ENCODE measurements around the gene SLC2A4.
A peak's percentile ranks its signal among the peaks of the same experiment; 100 is the strongest.

Gene SLC2A4

GRCh38 chr17:7314719-7315569 is 33.4 kb downstream of the SLC2A4 start, which contains the start of gene GPS2:
Gene GPS2 (minus strand): TSS chr17:7315360. CDS start chr17:7315052, 308 bp downstream.
- TF ChIP-seq CTCF (conservative IDR thresholded peaks at IDR 0.05; ENCODE audit: low read depth, low read length): no peak
- no peak for DNase-seq (ENCODE audit: low read depth)
- peak within 1 kb of the TSS; percentile 77 for H3K4me3 ChIP-seq (ENCODE audit: low read length)

GRCh38 chr17:7315570-7316235 is 34.2 kb downstream of the SLC2A4 start:
- peak overlapping the region; percentile 77 for H3K4me3 ChIP-seq (ENCODE audit: low read length)
- TF ChIP-seq CTCF (conservative IDR thresholded peaks at IDR 0.05; ENCODE audit: low read depth, low read length): no peak
- no peak for DNase-seq (ENCODE audit: low read depth)

- no peak for DNase-seq (ENCODE audit: low read depth)
- H3K4me3 ChIP-seq (ENCODE audit: low read length): no peak overlapping the region
- TF ChIP-seq CTCF (conservative IDR thresholded peaks at IDR 0.05; ENCODE audit: low read depth, low read length): no peak
These were observed 35.8 kb downstream of the SLC2A4 start for GRCh38 chr17:7317161-7317803.

GRCh38 chr17:7318121-7318860 is 36.8 kb downstream of the SLC2A4 start:
- TF ChIP-seq CTCF (conservative IDR thresholded peaks at IDR 0.05; ENCODE audit: low read depth, low read length): no peak
- H3K4me3 ChIP-seq (ENCODE audit: low read length): no peak overlapping the region
- DNase-seq (ENCODE audit: low read depth): no peak

- no peak for DNase-seq (ENCODE audit: low read depth)
These were observed 39.9 kb downstream of the SLC2A4 start for GRCh38 chr17:7321466-7321865.

More at GRCh38 chr17:7321466-7321865, 39.9 kb downstream of the SLC2A4 start:
- TF ChIP-seq CTCF (conservative IDR thresholded peaks at IDR 0.05; ENCODE audit: low read depth, low read length): no peak
- H3K4me3 ChIP-seq (ENCODE audit: low read length): no peak overlapping the region
